ENCODE results near the gene CTAG1A.
"Not testable (repeated sequence)": the region's sequence is repeated elsewhere in the genome, so short reads cannot be mapped to it uniquely, and the experiment has no call there.

GRCh38 chrX:154552112-154552806 lies 32.7 kb upstream of the CTAG1A start:
- not testable (repeated sequence) for TF ChIP-seq POLR2A (IDR thresholded peaks at IDR 0.05; ENCODE audit: low read length); GATA1 (IDR thresholded peaks at IDR 0.05; ENCODE audit: low read depth, low read length)

Measured in erythroblast (primary cell).